OCI-LY3 (cell line): ENCODE results near the gene RRN3.

ENCODE experiments used
- CTCF ChIP-seq: fragments of 200-600, 300-600 bp; sonication (generic); IDR thresholded peaks from 2 replicates; pipeline ENCODE4 v1.5.1; 2014; ENCODE audit warnings: antibody characterized with exemption, low read length, low read depth
- EZH2phosphoT487 ChIP-seq: fragments of 200-600 bp; shearing (Covaris generic); IDR thresholded peaks from 2 replicates; pipeline ENCODE4 v1.6.1; 2018; ENCODE audit warnings: antibody characterized with exemption, mixed run types, low read depth

GRCh38 chr16:15059324-15059723 is 34.7 kb downstream of the RRN3 start:
- TF ChIP-seq EZH2phosphoT487 (no peak), CTCF (no peak)
